Cardiac muscle cell (in vitro differentiated cells and primary cell): ENCODE measurements around the gene FPR3. TPM values are rescaled to one million over a fixed set of nuclear protein-coding genes. Genes with fewer than 3 reads are reported as not detected.

Experiments used
- DNase-seq, 2 donors: peaks; one replicate each; pipeline versions ENCODE4 v3.0.0 to v3.0.0-alpha.2; 2010 to 2017; ENCODE audit warnings: low read depth in 1 of 2, low spot score in 1 of 2
- H3K27ac ChIP-seq: fragments of 200-600 bp; sonication (generic); 2 replicates; pipeline ENCODE4 v1.5.1; 2016
- H3K27me3 ChIP-seq: fragments of 200-600 bp; sonication (generic); 2 replicates; pipeline ENCODE4 v1.6.0; 2016; ENCODE audit warnings: control low read depth
- H3K36me3 ChIP-seq: fragments of 200-600 bp; sonication (generic); 2 replicates; pipeline ENCODE4 v1.5.1; 2016; ENCODE audit warnings: control low read depth
- H3K4me1 ChIP-seq: fragments of 200-600 bp; sonication (generic); 2 replicates; pipeline ENCODE4 v1.8.1; 2017; ENCODE audit warnings: low read depth, mild to moderate bottlenecking, mixed run types
- H3K4me3 ChIP-seq: fragments of 200-600 bp; sonication (generic); 2 replicates; pipeline ENCODE4 v1.5.1; 2016; ENCODE audit warnings: mild to moderate bottlenecking
- H3K9me3 ChIP-seq: fragments of 200-600 bp; sonication (generic); 2 replicates; pipeline ENCODE4 v1.5.1; 2017; ENCODE audit warnings: low read depth, mild to moderate bottlenecking, control low read depth
- CTCF ChIP-seq: IDR thresholded peaks from 2 replicates; pipeline ENCODE4 v1.5.1; 2012; ENCODE audit warnings: low read depth, mild to moderate bottlenecking, low read length
- polyA plus RNA-seq: library from polyadenylated mRNA; unstranded; fragments of >200 nt; fragmentation: Nextera tagmentation; extraction: Ambion mirVana; gene quantifications from 2 replicates; pipeline ENCODE4 v1.2.1, GENCODE V29; 2016
- total RNA-seq: library from RNA; depleted of rRNA; stranded (reverse); fragments of >200 nt; gene quantifications from 2 replicates; pipeline ENCODE4 v1.2.3, GENCODE V29; 2016

The FPR3 gene
- total and polyA plus RNA-seq, 2 experiments from 2014 or later, result not detected

- H3K4me1 ChIP-seq, result no peaks in the 10 kb centered on the region
- DNase-seq, result no peak
- H3K9me3 ChIP-seq, result no peaks in the 10 kb centered on the region
- no peak for TF ChIP-seq CTCF
- H3K27ac ChIP-seq, result no peak overlapping the region
- no peaks in the 10 kb centered on the region for H3K36me3 ChIP-seq
- no peak overlapping the region for H3K4me3 ChIP-seq
- H3K27me3 ChIP-seq, result no peaks in the 10 kb centered on the region
Observed at GRCh38 chr19:51820831-51821446, 26.0 kb downstream of the FPR3 start.

- H3K27ac ChIP-seq, result no peak overlapping the region
- no peaks in the 10 kb centered on the region for H3K36me3 ChIP-seq
- TF ChIP-seq CTCF, result no peak
- H3K27me3 ChIP-seq, result no peaks in the 10 kb centered on the region
- H3K4me1 ChIP-seq, result no peaks in the 10 kb centered on the region
- H3K4me3 ChIP-seq, result no peak overlapping the region
- DNase-seq, result no peak
- H3K9me3 ChIP-seq, result no peaks in the 10 kb centered on the region
Observed at GRCh38 chr19:51821456-51821855, 26.5 kb downstream of the FPR3 start.

- no peak for TF ChIP-seq CTCF
- H3K9me3 ChIP-seq, result no peaks in the 10 kb centered on the region
- H3K4me3 ChIP-seq, result no peak overlapping the region
- no peaks in the 10 kb centered on the region for H3K27me3 ChIP-seq
- H3K27ac ChIP-seq, result no peak overlapping the region
- DNase-seq, result peak in 1 of 2 donors; percentile 67
- no peaks in the 10 kb centered on the region for H3K36me3 ChIP-seq
- no peaks in the 10 kb centered on the region for H3K4me1 ChIP-seq
Observed at GRCh38 chr19:51821921-51822320, 27.0 kb downstream of the FPR3 start.

GRCh38 chr19:51822325-51822724 is 27.4 kb downstream of the FPR3 start:
- no peak overlapping the region for H3K27ac ChIP-seq
- TF ChIP-seq CTCF, result no peak
- H3K4me3 ChIP-seq, result no peak overlapping the region
- no peaks in the 10 kb centered on the region for H3K27me3 ChIP-seq
- DNase-seq, result peak in 1 of 2 donors; percentile 91
- no peaks in the 10 kb centered on the region for H3K9me3 ChIP-seq
- no peaks in the 10 kb centered on the region for H3K36me3 ChIP-seq
- no peaks in the 10 kb centered on the region for H3K4me1 ChIP-seq

GRCh38 chr19:51822946-51823345 is 28.0 kb downstream of the FPR3 start:
- no peak for DNase-seq
- H3K4me3 ChIP-seq, result no peak overlapping the region
- no peaks in the 10 kb centered on the region for H3K9me3 ChIP-seq
- H3K4me1 ChIP-seq, result no peaks in the 10 kb centered on the region
- no peaks in the 10 kb centered on the region for H3K27me3 ChIP-seq
- no peak overlapping the region for H3K27ac ChIP-seq
- H3K36me3 ChIP-seq, result no peaks in the 10 kb centered on the region
- no peak for TF ChIP-seq CTCF
